Measurements from ENCODE around the gene GRM7. TPM values are rescaled to one million over a fixed set of nuclear protein-coding genes. Genes with fewer than 3 reads are reported as not detected.

Gene GRM7
- total RNA-seq, 4 donors from 2014 or later, result 0.09 TPM; not detected in 3

DNA sequence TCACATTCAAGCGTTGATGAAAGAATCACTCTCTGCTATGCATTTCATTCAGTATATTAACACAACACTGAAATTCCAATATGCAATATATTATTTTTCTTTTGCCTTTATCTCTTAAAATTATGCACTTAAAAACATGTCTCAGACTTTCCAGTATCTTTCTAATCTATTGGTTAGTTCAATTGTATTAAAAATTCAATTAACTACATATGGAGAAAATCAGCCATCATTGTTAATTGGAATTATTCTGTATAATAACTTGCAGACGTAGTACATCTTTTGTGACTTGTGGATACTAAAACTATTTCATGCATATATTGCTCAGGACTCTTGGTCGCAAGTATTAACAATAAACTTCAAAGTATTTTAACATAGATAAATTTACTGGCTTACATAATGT is 715.6 kb downstream of the GRM7 start:
- intact Hi-C loops (cut with DNase I), result no loop called here
- TF ChIP-seq, protein P1, sequence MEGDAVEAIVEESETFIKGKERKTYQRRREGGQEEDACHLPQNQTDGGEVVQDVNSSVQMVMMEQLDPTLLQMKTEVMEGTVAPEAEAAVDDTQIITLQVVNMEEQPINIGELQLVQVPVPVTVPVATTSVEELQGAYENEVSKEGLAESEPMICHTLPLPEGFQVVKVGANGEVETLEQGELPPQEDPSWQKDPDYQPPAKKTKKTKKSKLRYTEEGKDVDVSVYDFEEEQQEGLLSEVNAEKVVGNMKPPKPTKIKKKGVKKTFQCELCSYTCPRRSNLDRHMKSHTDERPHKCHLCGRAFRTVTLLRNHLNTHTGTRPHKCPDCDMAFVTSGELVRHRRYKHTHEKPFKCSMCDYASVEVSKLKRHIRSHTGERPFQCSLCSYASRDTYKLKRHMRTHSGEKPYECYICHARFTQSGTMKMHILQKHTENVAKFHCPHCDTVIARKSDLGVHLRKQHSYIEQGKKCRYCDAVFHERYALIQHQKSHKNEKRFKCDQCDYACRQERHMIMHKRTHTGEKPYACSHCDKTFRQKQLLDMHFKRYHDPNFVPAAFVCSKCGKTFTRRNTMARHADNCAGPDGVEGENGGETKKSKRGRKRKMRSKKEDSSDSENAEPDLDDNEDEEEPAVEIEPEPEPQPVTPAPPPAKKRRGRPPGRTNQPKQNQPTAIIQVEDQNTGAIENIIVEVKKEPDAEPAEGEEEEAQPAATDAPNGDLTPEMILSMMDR (IDR thresholded peaks at IDR 0.05), result no peak
- TF ChIP-seq POLR2A (IDR thresholded peaks at IDR 0.05), result no peak
- WGBS, 2 donors, result 85 to 88% methylated on average over 3 of the region's 3 CpGs
- H3K36me3 ChIP-seq, result no peaks in the 10 kb centered on the region
- no peaks in the 10 kb centered on the region for H3K9me3 ChIP-seq
- no peak overlapping the region for H3K4me3 ChIP-seq
- no peak for DNase-seq
- no peak overlapping the region for H3K27ac ChIP-seq
- no peaks in the 10 kb centered on the region for H3K27me3 ChIP-seq
- no peaks in the 10 kb centered on the region for H3K4me1 ChIP-seq

DNA sequence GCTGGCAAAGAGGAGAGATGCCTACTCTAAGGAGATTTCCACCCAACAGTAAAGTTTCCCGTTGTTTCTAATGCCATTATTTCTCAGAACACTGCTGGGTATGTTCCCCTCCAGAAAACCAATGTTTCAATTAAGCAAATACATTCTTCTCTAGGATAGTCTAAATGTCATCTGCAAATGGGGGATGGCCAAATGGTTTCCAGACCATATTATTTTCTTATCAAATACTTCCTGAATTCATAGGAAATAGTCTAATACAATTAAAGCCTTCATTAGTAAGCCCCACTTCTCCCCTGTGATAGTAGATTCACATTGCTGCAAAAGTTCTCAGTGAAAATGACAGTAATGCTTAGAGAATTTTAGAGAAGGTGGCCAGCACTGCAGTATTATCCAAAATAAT is 716.6 kb downstream of the GRM7 start:
- Histone ChIP-seq H3K4me3 (no peak overlapping the region), H3K36me3 (no peaks in the 10 kb centered on the region), H3K4me1 (no peaks in the 10 kb centered on the region), H3K27ac (no peak overlapping the region), H3K9me3 (no peaks in the 10 kb centered on the region), H3K27me3 (no peaks in the 10 kb centered on the region)
- intact Hi-C loops (cut with DNase I), result no loop called here
- DNase-seq, result no peak
- WGBS, 2 donors, result 50 to 79% methylated on average over 1 of the region's 1 CpG
- TF ChIP-seq, protein P1 (IDR thresholded peaks at IDR 0.05), result no peak
- no peak for TF ChIP-seq POLR2A (IDR thresholded peaks at IDR 0.05)

DNA sequence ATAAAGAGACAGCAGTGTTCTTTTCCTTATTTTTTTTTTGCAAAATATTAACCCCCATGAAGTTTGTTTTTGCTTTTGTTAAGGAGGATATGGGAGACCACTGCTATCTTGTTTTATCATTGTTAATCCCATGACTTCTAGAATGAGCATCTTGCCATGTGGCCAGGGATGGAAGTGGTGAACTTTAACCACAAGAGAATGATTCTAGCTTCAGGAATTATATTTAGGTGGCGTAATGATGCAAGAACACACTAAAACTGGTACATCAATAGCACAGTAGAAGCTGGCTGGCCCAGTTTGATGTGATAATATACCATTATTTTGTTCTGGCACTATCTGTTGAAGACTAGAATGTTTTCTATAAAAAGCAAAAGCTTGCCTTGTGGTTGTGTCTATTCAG is 720.9 kb downstream of the GRM7 start:
- H3K27me3 ChIP-seq, result no peaks in the 10 kb centered on the region
- TF ChIP-seq POLR2A (IDR thresholded peaks at IDR 0.05), result no peak
- TF ChIP-seq, protein P1 (IDR thresholded peaks at IDR 0.05), result no peak
- H3K4me3 ChIP-seq, result no peak overlapping the region
- H3K27ac ChIP-seq, result no peak overlapping the region
- H3K9me3 ChIP-seq, result no peaks in the 10 kb centered on the region
- DNase-seq, result no peak
- intact Hi-C loops (cut with DNase I), result no loop called here
- H3K36me3 ChIP-seq, result no peaks in the 10 kb centered on the region
- no peaks in the 10 kb centered on the region for H3K4me1 ChIP-seq
- 56 to 67% methylated on average over 1 of the region's 1 CpG for WGBS, 2 donors

DNA sequence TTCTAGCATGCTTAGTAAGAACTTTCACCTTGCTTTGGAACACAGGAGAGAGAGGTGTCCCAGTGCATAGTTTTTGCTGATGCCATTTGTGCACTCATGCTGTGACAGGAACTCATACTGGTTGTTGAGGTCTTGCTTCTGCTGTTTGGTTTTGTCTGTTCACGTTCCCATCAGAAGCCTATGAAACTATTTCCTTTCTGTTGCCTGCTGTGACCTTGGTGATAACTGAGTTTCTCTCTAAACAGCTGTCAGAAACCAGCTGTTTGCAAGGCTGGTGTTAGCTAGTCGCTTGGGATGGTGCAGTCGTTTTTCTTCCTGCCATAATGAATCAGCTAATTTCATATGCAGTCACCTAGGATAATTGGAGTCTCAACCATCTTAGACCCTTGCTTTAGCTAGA is 724.1 kb downstream of the GRM7 start:
- no peaks in the 10 kb centered on the region for H3K9me3 ChIP-seq
- no peaks in the 10 kb centered on the region for H3K27me3 ChIP-seq
- H3K4me3 ChIP-seq, result no peak overlapping the region
- DNase-seq, result no peak
- intact Hi-C loops (cut with DNase I), result no loop called here
- WGBS, 2 donors, result 30 to 49% methylated on average over 3 of the region's 3 CpGs
- no peak overlapping the region for H3K27ac ChIP-seq
- no peaks in the 10 kb centered on the region for H3K4me1 ChIP-seq
- no peak for TF ChIP-seq POLR2A (IDR thresholded peaks at IDR 0.05)
- TF ChIP-seq, protein P1 (IDR thresholded peaks at IDR 0.05), result no peak
- H3K36me3 ChIP-seq, result no peaks in the 10 kb centered on the region

DNA sequence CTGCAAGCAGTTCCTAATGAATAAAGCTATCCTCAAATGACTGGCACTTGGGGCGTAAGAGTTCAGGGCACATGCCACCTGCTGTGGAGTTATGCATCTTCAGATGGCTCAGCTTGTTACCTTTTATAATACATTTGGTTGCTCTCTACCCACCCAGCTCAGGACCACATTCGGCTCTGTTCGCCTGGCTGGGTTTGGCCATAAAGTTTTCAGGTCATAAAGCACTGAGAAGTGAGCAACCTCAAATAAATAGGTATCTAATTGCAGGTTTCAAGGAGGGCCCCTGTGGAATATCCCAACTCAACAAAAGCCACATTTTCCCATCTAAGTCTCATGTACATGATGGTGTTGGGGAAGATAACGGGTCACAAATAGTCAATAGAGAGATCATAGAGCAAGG is 727.3 kb downstream of the GRM7 start:
- TF ChIP-seq, protein P1 (IDR thresholded peaks at IDR 0.05), result no peak
- TF ChIP-seq POLR2A (IDR thresholded peaks at IDR 0.05), result no peak
- Histone ChIP-seq H3K27ac (no peak overlapping the region), H3K27me3 (no peaks in the 10 kb centered on the region), H3K4me3 (no peak overlapping the region), H3K36me3 (no peaks in the 10 kb centered on the region), H3K4me1 (no peaks in the 10 kb centered on the region), H3K9me3 (no peaks in the 10 kb centered on the region)
- no peak for DNase-seq
- intact Hi-C loops (cut with DNase I), result no loop called here
- 74 to 87% methylated on average over 3 to 4 of the region's 4 CpGs for WGBS, 2 donors
